Middle frontal gyrus (tissue), 1 donor: Measurements from ENCODE around the gene SMAD6.
"Not testable (repeated sequence)": the region's sequence is repeated elsewhere in the genome, so short reads cannot be mapped to it uniquely, and the experiment has no call there.

Experiments used
- DNase-seq: peaks from one replicate; pipeline ENCODE4 v3.0.0-alpha.2; 2015; ENCODE audit warnings: low spot score; ENCODE audit errors: extremely low spot score

SMAD6 gene

DNA sequence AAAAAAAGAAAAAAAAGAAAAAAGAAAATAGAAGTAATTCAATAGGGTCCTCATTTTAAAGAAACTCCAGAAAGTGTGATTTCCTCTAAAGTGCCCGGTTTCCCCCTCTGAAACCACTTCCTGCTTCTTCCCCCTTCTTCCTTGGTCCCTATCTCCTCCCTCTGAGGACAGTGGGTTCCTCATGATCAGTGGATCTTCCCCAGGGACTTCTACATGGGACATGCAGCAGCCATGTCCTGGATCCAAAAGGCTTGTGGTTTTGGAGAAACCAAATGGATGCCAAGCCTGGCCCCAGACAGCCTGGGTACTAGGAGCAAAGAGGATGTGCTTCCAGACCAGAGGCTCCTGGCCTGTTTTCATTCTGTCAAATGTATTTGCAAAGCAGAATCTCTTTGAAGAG, 26.6 kb upstream of the SMAD6 start:
- DNase-seq: no peak

DNA sequence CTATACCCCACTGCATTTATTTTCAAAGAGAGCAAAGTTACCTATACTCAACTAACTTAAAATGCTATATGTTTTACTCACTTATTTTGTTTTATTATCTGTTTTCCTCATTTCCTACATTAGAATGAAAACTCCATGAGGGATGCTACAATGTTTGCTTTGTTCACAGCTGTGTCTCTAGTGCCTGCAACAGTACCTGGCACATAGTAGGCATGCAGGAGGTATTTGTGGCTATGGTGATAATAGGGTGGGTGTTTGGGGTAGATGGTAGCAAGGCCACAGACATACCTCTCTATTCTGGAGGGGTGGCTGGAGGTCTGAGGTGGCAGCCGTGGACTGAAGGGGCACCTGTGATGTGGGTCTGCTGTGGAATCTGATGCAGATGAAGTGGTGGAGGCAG, 24.7 kb upstream of the SMAD6 start:
- no peak for DNase-seq

DNA sequence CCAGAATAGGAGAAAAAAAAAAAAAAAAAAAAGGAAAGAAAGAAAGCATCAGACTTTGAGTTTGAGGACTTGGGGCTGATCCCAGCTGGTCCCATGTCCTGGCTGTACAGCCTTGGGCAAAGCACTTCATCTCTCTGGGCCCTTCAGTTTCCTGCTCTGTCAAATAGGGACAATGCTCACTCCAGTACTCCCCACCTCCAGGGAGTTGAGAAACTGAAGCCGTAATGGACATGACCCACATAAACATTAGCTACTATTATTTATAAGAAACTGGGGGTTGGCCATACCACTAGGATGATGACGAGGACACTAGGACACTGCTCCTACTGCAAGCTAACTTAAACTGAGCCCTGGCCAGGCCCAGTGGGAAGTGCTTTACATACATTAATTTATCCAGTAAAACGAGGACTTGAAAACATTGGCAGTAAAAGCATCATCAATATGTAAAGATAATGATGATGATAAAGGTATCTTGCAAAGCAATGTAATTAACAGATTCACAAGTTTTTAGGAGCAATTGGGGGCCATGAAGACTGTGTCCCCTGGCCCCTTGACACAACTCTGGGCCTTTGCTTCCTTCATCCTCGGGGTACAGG, 22.9 kb upstream of the SMAD6 start:
- DNase-seq: no peak

DNA sequence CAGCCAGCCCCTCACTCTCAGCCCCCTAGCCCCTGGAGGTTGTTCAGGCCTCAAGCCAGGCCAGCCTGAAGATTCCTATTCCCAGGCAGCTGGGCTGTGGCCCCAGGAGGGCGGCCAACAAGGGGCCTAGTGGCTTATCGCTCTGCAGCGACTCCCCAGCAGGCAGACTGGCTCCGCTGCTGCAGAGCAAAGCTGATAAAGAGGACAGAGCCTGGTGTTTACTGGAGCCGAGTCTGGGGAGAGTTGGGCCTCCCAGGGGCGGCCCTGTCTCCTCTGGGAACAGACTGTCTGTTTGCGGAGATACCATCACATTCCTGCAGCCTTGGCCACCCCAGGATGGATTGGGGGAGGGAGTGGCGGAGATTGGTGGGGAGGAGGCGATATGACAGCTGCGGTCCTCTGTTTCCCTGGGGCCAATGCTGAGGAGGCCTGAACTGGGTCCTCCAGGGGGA, 22.4 kb upstream of the SMAD6 start:
- DNase-seq: no peak

DNA sequence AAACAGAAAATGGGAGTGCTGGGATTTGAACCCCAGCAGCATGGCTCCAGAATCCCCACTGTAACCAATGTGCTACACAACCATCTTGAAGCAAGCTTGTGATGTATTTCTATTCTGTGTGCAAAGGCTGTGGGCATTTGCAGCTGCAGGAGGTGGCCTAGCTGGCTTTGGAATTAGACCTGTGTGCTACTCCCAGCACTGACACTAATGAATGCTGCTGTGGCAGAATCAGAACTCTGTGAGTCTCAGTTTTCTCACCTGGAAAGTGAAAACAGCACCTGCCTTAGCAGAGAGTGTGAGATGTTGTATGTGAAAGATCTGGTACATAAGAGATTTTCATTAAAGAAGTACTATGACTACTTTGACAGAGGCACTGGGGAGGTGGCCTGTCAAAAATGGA, 21.5 kb upstream of the SMAD6 start:
- DNase-seq: no peak

DNA sequence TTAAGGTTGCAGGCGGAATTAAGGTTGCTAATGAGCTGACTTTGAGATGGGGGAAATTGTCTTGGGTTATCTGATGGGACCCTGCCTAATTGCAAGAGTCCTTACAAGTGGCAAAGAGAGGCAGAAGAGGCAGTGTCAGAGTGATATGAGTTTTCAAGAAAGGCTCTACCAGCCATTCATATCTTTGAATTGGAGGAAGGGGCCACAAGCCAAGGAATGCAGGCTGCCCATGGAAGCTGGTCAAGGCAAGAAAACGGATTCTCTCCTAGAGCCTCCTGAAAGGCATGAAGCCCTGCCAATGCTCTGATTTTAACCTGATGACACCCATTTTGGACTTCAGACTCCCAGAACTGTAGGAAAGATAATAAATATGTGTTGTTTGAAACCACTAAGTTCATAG, 20.6 kb upstream of the SMAD6 start:
- DNase-seq: no peak

DNA sequence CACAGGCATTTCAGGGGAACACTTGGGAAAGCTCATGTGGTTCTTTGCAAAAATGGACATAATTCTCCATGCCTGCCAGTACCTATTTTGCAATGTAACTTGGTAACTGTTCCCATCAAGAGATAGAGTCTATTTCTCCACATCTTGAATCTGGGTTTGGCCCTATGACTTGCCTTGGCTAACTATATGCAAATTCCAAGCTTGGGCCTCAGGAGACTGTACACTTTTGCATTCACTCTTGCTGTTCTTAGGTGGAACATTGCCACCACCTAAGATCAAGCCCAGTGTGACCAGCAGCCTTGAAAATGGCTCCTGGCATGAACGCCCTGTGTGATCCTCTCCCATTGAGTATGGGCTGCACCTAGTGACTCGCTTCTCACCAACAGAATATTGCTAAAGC, 19.8 kb upstream of the SMAD6 start:
- no peak for DNase-seq

DNA sequence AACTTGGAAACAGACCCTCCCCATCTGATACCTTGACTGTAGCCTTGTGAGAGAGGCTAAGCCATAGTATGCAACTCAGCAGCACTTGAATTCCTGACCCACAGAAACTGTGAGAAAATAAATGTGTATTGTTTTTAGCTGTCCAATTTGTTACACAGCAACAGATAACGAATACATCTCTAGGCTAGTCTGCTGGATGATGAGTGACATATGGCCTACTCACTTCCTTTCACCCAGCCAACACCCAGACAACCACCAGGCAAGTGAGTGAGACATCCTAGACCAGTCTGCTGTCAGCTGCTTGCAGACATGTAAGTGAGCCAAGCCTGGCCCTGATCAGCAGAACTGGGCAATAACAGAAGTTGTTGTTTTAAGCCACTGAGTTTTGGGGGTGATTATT, 19.2 kb upstream of the SMAD6 start:
- no peak for DNase-seq

DNA sequence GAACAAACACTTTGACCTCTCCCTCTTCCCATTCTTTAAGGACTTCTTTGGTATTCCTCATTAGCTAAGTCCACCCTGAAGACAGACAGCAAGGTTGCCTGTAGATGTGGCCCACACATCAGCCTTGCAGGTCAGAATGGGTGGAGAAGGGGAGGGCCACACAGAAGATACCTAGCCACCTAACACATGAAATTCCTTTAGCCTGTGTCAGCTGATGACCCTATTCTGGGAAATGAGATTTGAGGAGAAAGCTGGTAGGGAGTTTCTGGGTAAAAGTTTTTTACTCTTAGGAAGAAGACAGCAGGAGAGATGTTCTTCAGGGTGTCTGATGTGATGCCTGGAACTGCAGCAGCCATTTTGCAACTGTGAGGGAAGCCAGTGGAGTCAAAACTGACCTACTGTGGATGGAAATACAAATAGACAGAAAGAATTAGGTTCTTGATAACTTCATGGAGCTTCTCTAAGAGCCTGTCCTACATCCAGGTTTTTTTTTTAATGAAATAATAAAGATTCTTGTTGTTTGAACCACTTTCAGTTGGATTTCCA, 17.8 kb upstream of the SMAD6 start:
- no peak for DNase-seq

DNA sequence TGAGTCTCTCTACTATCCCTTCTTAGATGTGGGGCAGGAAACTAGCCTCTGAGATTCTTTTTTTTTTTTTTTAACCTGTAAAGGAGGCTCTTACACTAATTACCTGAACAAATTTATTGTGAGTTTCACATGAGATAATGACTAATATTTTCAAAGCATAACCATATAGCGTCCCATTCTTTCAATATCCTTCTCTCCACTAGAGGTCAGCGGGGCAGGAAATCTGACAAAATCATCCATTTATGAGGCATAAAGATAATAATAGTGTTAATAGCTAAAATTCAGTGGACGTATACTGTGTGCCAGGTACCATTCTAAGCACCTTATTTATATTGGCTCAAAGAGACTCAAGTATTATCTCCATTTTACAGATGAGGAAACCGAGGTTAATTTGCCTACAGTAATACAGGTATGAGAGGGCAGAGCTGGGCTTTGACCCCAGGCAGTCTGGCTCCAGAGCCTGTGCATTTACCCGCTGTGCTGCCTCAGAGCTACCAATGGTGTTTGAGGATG, 16.3 kb upstream of the SMAD6 start:
- no peak for DNase-seq

DNA sequence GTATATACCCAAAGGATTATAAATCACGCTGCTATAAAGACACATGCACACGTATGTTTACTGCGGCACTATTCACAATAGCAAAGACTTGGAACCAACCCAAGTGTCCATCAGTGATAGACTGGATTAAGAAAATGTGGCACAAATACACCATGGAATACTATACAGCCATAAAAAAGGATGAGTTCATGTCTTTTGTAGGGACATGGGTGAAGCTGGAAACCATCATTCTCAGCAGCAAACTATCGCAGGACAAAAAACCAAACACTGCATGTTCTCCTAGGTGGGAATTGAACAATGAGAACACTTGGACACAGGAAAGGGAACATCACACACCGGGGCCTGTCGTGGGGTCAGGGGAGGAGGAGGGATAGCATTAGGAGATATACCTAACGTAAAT, 11.1 kb upstream of the SMAD6 start:
- DNase-seq: not testable (repeated sequence)

DNA sequence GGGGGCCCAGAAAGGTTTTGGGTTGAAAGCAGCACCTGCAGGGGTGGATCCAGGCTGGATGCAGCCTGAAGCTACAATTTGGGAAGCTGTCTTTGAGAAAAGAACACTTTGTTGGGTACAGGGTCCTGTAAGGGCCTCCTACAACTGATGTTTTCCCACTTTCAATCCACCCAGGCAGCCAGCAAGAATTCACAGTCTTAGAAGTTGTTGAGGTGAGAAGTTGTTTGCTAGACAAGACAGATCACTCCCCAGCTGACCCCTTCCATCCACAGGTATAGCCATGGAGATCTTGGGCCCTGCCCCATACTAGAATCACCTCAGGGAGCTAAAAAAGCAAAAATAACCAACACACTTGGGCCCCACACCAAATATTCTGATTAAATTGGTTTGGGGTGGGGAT, 10.3 kb upstream of the SMAD6 start:
- DNase-seq: no peak

DNA sequence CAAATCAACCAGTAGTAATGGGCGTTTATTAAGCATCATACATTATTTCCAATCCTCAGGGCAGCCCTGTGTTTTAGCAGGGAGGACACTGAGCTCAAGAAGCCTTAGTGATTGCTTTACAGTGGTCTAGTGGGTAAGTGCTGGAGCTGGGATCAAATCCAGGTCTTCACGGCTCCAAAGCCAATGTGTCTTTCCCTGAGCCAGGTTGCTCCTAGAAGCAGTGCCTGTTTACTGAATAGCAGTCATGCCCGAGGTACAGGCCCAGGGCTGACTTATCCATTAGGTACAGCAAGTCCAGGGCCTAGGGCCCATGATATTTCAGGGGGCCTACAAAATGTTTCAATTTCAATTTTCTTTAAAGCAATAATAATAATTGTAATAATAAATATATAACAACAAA, 9.6 kb upstream of the SMAD6 start:
- no peak for DNase-seq

DNA sequence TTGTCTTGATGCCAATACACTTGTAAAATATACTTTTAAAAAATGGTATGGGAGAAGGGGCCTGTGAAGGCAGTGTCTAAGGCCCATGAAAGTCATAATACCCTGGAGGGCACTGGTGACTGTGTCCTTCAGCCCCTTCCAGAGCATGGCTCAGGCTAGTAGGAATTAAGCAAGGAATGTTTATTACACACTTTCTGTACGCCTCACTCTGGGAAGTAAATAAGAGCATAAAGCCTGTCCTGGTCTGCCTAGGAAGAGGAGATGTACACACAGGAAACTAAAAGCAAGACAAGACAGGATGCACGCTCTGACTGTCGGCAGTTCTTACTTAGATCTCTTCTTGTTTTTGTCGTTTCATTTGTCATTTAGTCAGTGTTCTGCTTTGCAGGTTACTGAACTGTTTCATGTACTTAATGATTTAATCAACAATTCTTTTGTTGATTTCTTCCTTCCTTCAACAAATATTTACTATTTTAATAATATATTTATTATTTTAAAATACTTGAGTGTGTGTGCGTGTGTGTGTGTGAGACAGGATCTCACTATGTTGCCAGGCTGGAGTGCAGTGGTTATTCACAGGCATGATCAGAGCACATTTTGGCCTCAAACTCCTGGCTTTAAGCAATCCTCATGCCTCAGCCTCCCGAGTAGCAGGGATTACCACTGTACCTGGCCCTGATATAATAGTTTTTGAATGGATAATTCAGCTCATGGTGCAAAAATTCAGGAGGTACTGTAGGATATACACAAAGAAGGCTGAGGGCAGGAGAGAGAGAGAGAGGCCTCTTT, 9.0 kb upstream of the SMAD6 start:
- no peak for DNase-seq

DNA sequence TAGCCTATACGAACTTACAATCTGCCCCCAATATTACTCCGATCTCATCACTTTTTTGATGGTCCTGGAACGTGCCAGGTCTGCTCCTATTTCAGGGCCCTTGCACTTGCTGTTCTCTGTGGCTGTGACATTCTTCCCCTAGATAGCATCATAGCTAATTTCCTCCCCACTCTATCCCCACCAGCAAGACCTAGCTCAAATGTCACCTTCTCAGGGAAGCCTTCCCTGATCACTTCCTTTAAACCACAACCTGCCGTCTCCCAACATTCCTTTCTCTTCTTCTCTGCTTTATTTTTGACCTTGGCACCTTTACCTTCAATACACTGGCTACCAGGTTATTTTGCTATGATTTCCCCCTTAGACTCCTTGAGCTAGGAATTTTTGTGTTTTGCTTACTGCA, 5.3 kb upstream of the SMAD6 start:
- DNase-seq: no peak

DNA sequence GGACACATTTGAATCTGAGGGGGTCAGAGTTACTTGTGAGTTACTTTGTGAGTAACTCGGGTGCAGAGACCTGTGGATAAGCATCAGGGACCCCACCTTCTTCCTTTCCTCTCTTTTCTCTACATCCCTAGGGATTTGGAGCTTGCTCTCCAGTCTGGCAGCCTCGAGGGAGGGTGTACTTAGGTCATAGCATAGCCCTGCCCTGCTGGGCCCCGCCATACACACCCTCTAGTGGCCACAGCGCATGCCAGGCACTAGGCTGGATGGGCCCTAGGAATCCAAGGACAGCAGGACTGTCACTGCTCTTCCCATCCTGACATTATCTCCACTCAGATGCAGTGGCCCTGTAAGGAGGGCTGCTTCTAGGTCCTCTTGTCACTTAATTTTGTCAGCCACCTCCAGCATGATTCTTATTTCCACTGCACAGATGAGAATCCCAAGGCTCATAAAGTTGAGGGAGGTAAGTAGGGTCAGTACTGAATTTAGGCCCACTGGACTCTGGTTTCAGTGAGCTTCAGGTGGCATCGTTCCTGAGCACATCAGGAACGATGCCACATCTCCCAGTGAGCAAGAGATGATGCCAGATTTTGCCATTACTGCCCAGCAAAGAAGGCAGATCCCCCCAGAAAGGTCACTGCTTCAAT, 3.6 kb upstream of the SMAD6 start:
- no peak for DNase-seq

DNA sequence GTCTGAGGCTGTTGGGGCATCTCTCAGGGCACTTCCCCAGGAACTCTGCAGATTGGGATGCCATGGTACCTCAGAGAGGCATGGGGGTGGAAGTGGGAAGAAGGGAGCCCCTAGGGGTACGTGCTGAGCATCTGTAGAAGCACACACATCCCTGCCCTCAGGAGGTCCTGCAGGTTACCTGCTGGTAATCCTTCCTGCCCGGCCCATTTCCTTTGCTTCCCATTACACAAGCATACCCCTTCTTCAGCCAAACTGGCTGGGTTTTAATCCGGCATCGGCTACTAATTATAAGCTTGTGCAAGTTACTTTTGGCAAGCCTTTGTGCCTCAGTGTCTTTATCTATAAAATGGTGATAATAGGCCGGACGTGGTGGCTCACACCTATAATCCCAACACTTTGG, 3.1 kb upstream of the SMAD6 start:
- no peak for DNase-seq

DNA sequence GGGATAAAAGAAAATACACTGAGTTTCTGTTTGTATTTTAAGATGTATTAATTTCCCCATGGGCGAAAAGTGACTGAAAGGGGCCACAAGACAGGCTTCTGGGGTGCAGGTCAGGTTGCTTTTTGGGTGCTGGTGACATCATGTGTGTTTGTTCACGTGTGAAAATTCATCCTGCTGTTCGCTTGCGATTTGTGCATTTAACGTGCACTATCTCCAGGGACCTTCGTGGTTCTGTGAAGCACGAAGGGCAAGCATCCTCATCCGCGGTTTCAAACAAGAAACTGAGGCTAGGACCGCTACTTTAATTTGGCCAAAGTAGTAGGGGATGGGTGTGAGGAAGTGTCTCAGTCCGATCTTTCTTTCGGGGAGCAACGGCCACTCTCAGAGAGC, 1.6 kb upstream of the SMAD6 start:
- no peak for DNase-seq

DNA sequence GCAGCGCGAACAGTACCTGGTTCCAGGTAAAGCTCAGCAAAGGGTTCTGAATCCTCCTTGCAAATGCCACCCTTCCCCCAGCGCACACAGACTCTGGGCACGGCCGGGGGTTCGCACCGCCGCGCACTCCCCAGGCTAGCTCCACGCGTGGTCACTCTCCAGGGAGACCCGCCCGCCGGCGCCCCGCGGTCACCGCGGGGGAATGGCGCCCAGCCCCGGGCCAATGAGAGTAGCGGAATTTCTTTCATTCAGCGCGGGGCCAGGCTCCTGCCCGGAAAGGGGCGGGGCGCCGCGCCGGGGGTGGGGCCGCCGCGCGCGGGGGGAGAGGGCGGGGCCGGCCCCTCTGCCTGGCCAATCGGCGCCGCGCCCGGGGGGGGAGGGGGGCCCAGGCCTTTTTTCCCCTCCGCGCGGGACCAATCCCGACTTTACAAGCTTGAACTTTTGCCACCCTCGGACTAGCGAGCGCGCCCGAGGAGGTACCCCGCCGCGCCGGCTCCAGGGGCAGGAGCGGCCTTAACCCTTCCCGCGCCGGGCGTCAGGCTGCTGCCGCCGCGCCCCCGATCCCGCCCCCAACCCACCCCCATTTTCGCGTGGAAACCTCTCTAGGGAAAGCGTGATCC, 1.1 kb upstream of the SMAD6 start:
- DNase-seq: peak; percentile 66

DNA sequence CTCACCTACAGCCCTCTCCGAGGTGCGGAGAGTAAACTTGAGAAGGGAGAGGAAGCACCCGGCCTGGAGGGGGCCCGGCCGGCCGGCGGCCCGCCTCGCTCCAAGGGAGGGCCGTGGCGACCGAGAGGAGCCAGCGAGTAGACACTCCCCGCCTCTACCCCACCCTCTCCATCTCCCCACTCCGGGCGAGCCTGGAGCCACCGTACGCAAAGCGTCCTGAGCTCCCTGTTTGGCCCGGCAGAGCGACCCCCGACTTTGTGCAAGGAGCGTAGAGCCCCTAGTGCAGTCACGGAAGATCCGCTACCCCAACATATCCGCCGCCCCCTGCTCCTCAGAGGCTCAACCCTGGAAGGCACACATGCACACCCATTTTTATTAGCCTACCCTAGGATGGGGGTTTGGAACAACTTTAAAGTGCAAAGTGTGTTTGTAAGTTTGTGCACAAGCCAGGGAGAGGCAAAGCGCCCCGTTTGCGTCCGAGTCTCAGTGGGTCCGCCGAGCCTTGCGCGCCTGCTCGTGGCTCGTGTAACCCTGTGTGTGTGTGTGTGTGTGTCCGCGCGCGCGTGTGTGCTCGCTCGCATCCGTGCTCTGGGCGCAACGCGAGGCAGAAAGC, 508 bp upstream of the SMAD6 start:
- no peak for DNase-seq

DNA sequence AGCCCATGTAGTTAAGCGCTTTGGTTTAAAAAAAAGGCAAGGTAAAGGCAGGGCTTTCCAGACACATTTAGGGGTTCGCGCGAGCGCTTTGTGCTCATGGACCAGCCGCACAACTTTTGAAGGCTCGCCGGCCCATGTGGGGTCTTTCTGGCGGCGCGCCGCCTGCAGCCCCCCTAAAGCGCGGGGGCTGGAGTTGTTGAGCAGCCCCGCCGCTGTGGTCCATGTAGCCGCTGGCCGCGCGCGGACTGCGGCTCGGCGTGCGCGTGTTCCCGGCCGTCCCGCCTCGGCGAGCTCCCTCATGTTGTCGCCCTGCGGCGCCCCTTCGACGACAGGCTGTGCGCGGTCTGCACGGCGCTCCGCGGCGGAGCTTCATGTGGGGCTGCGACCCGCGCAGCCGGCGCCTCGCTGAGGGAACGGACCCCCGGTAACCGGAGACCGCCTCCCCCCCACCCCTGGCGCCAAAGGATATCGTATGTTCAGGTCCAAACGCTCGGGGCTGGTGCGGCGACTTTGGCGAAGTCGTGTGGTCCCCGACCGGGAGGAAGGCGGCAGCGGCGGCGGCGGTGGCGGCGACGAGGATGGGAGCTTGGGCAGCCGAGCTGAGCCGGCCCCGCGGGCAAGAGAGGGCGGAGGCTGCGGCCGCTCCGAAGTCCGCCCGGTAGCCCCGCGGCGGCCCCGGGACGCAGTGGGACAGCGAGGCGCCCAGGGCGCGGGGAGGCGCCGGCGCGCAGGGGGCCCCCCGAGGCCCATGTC, 927 bp downstream of the SMAD6 start:
- no peak for DNase-seq
